Measurements from ENCODE around the gene OVAAL. TPM values are rescaled to one million over a fixed set of nuclear protein-coding genes. Genes with fewer than 3 reads are reported as not detected.

Gene OVAAL
- total and polyA plus RNA-seq, 3 experiments from 2014 or later = not detected

GRCh38 chr1:180533266-180533987 lies 25.3 kb upstream of the OVAAL start:
- CTCF ChIA-PET = interaction anchor here (1.8 to 3.3 kb wide), 2 partner anchors 327 to 329 kb away, joined by 6 to 17 read pairs; no protein-coding TSS in a partner anchor
- Histone ChIP-seq H3K27ac (ENCODE audit: low read depth, low read length) (no peak overlapping the region), H3K36me3 (ENCODE audit: insufficient read depth, low read length) (no peaks in the 10 kb centered on the region), H3K27me3 (ENCODE audit: insufficient read depth, low read length, poor library complexity, severe bottlenecking) (no peaks in the 10 kb centered on the region), H3K4me3 (ENCODE audit: low read length) (no peak overlapping the region), H3K4me1 (ENCODE audit: insufficient read depth, low read length) (no peaks in the 10 kb centered on the region), H3K9me3 (ENCODE audit: low read length) (no peaks in the 10 kb centered on the region)
- POLR2A ChIA-PET = no interaction called here
- Mint-ChIP-seq H3K36me3 (no peaks in the 10 kb centered on the region), H3K9me3 (no peaks in the 10 kb centered on the region), H3K4me1 (no peaks in the 10 kb centered on the region), H3K27me3 (peaks cover 8 to 27% of the 10 kb centered on the region in 2 donors), H3K4me3 (no peak overlapping the region), H3K27ac (peak overlapping the region in 1 of 8 donors; percentile 8)
- DNase-seq = peak; percentile 28 to 65 (median 32)

GRCh38 chr1:180534214-180534613 lies 24.6 kb upstream of the OVAAL start:
- H3K36me3 Mint-ChIP-seq = no peaks in the 10 kb centered on the region

GRCh38 chr1:180535418-180535999 lies 23.3 kb upstream of the OVAAL start:
- no peak overlapping the region for H3K27ac ChIP-seq (ENCODE audit: low read depth, low read length)
- peaks cover 8 to 17% of the 10 kb centered on the region in 2 donors for H3K27me3 Mint-ChIP-seq
- ChIA-PET CTCF (interaction anchor here (1.4 kb wide), 1 partner anchor 326 kb away, joined by 5 read pairs; no protein-coding TSS in a partner anchor), POLR2A (no interaction called here)
- H3K4me3 ChIP-seq (ENCODE audit: low read length) = no peak overlapping the region
- no peak for DNase-seq
- H3K4me1 Mint-ChIP-seq = no peaks in the 10 kb centered on the region
- H3K27ac Mint-ChIP-seq = peak overlapping the region in 1 of 8 donors; percentile 47
- H3K9me3 Mint-ChIP-seq = no peaks in the 10 kb centered on the region
- no peaks in the 10 kb centered on the region for H3K9me3 ChIP-seq (ENCODE audit: low read length)
- H3K36me3 ChIP-seq (ENCODE audit: insufficient read depth, low read length) = no peaks in the 10 kb centered on the region
- H3K36me3 Mint-ChIP-seq = no peaks in the 10 kb centered on the region
- H3K4me3 Mint-ChIP-seq = no peak overlapping the region
- H3K4me1 ChIP-seq (ENCODE audit: insufficient read depth, low read length) = no peaks in the 10 kb centered on the region
- no peaks in the 10 kb centered on the region for H3K27me3 ChIP-seq (ENCODE audit: insufficient read depth, low read length, poor library complexity, severe bottlenecking)

More at GRCh38 chr1:180534214-180534613, 24.6 kb upstream of the OVAAL start:
- Mint-ChIP-seq H3K27me3 (peaks cover 8 to 24% of the 10 kb centered on the region in 2 donors), H3K4me1 (no peaks in the 10 kb centered on the region), H3K4me3 (no peak overlapping the region), H3K9me3 (no peaks in the 10 kb centered on the region), H3K27ac (no peak overlapping the region)
- CTCF ChIA-PET = interaction anchor here (1.8 to 3.3 kb wide), 2 partner anchors 327 to 328 kb away, joined by 6 to 17 read pairs; no protein-coding TSS in a partner anchor
- DNase-seq = no peak
- no peaks in the 10 kb centered on the region for H3K27me3 ChIP-seq (ENCODE audit: insufficient read depth, low read length, poor library complexity, severe bottlenecking)
- H3K9me3 ChIP-seq (ENCODE audit: low read length) = no peaks in the 10 kb centered on the region
- H3K4me1 ChIP-seq (ENCODE audit: insufficient read depth, low read length) = no peaks in the 10 kb centered on the region
- H3K4me3 ChIP-seq (ENCODE audit: low read length) = no peak overlapping the region
- H3K27ac ChIP-seq (ENCODE audit: low read depth, low read length) = no peak overlapping the region
- no peaks in the 10 kb centered on the region for H3K36me3 ChIP-seq (ENCODE audit: insufficient read depth, low read length)
- POLR2A ChIA-PET = interaction anchor here (0.6 kb wide), 1 partner anchor 15 kb away, joined by 6 read pairs; no protein-coding TSS in a partner anchor

GRCh38 chr1:180536821-180537372 lies 21.9 kb upstream of the OVAAL start:
- ChIA-PET POLR2A (no interaction called here), CTCF (interaction anchor here (1.3 to 1.4 kb wide), 2 partner anchors 11 to 325 kb away, joined by 4 to 8 read pairs; no protein-coding TSS in a partner anchor)
- Mint-ChIP-seq H3K9me3 (no peaks in the 10 kb centered on the region), H3K36me3 (no peaks in the 10 kb centered on the region), H3K4me1 (no peaks in the 10 kb centered on the region), H3K27ac (no peak overlapping the region), H3K4me3 (no peak overlapping the region), H3K27me3 (peaks cover 8 to 16% of the 10 kb centered on the region in 2 donors)
- no peak overlapping the region for H3K27ac ChIP-seq (ENCODE audit: low read depth, low read length)
- H3K27me3 ChIP-seq (ENCODE audit: insufficient read depth, low read length, poor library complexity, severe bottlenecking) = no peaks in the 10 kb centered on the region
- H3K4me1 ChIP-seq (ENCODE audit: insufficient read depth, low read length) = no peaks in the 10 kb centered on the region
- DNase-seq = no peak
- no peak overlapping the region for H3K4me3 ChIP-seq (ENCODE audit: low read length)
- H3K9me3 ChIP-seq (ENCODE audit: low read length) = no peaks in the 10 kb centered on the region
- no peaks in the 10 kb centered on the region for H3K36me3 ChIP-seq (ENCODE audit: insufficient read depth, low read length)

- CTCF ChIA-PET = no interaction called here
- POLR2A ChIA-PET = no interaction called here
- DNase-seq = no peak
- Histone ChIP-seq H3K4me3 (ENCODE audit: low read length) (no peak overlapping the region), H3K4me1 (ENCODE audit: insufficient read depth, low read length) (no peaks in the 10 kb centered on the region), H3K27me3 (ENCODE audit: insufficient read depth, low read length, poor library complexity, severe bottlenecking) (no peaks in the 10 kb centered on the region), H3K9me3 (ENCODE audit: low read length) (no peaks in the 10 kb centered on the region), H3K36me3 (ENCODE audit: insufficient read depth, low read length) (no peaks in the 10 kb centered on the region), H3K27ac (ENCODE audit: low read depth, low read length) (no peak overlapping the region)
- no peaks in the 10 kb centered on the region for H3K4me1 Mint-ChIP-seq
- no peak overlapping the region for H3K27ac Mint-ChIP-seq
- H3K36me3 Mint-ChIP-seq = no peaks in the 10 kb centered on the region
- H3K27me3 Mint-ChIP-seq = peaks cover 4 to 16% of the 10 kb centered on the region in 2 donors
- H3K9me3 Mint-ChIP-seq = no peaks in the 10 kb centered on the region
- no peak overlapping the region for H3K4me3 Mint-ChIP-seq
These were observed 19.6 kb upstream of the OVAAL start for GRCh38 chr1:180539136-180539535.

- H3K36me3 Mint-ChIP-seq = no peaks in the 10 kb centered on the region
- no peak for DNase-seq
- Histone ChIP-seq H3K27ac (ENCODE audit: low read depth, low read length) (no peak overlapping the region), H3K4me1 (ENCODE audit: insufficient read depth, low read length) (no peaks in the 10 kb centered on the region), H3K36me3 (ENCODE audit: insufficient read depth, low read length) (no peaks in the 10 kb centered on the region), H3K4me3 (ENCODE audit: low read length) (no peak overlapping the region), H3K9me3 (ENCODE audit: low read length) (no peaks in the 10 kb centered on the region), H3K27me3 (ENCODE audit: insufficient read depth, low read length, poor library complexity, severe bottlenecking) (no peaks in the 10 kb centered on the region)
- peak overlapping the region in 1 of 8 donors; percentile 36 for H3K27ac Mint-ChIP-seq
- no peaks in the 10 kb centered on the region for H3K9me3 Mint-ChIP-seq
- POLR2A ChIA-PET = no interaction called here
- H3K27me3 Mint-ChIP-seq = peaks cover 4 to 11% of the 10 kb centered on the region in 2 donors
- CTCF ChIA-PET = no interaction called here
- no peak overlapping the region for H3K4me3 Mint-ChIP-seq
- no peaks in the 10 kb centered on the region for H3K4me1 Mint-ChIP-seq
These were observed 17.8 kb upstream of the OVAAL start for GRCh38 chr1:180540697-180541594.

- no peaks in the 10 kb centered on the region for H3K9me3 Mint-ChIP-seq
- ChIA-PET POLR2A (no interaction called here), CTCF (no interaction called here)
- Histone ChIP-seq H3K4me3 (ENCODE audit: low read length) (no peak overlapping the region), H3K36me3 (ENCODE audit: insufficient read depth, low read length) (no peaks in the 10 kb centered on the region), H3K9me3 (ENCODE audit: low read length) (no peaks in the 10 kb centered on the region), H3K27ac (ENCODE audit: low read depth, low read length) (no peak overlapping the region), H3K27me3 (ENCODE audit: insufficient read depth, low read length, poor library complexity, severe bottlenecking) (no peaks in the 10 kb centered on the region), H3K4me1 (ENCODE audit: insufficient read depth, low read length) (no peaks in the 10 kb centered on the region)
- H3K4me3 Mint-ChIP-seq = no peak overlapping the region
- DNase-seq = no peak
- peak overlapping the region in 1 of 8 donors; percentile 19 for H3K27ac Mint-ChIP-seq
- no peaks in the 10 kb centered on the region for H3K4me1 Mint-ChIP-seq
- H3K27me3 Mint-ChIP-seq = peaks cover 2 to 9% of the 10 kb centered on the region in 2 donors
- H3K36me3 Mint-ChIP-seq = no peaks in the 10 kb centered on the region
These were observed 16.5 kb upstream of the OVAAL start for GRCh38 chr1:180542113-180542837.

Data from CD8-positive, alpha-beta memory T cell (primary cell).